LNCaP clone FGC (cell line): ENCODE measurements around the gene RPRD1A.

Experiments
- DNase-seq: peaks from one replicate; pipeline ENCODE4 v3.0.0-alpha.2; 2011; ENCODE audit warnings: low read depth
- H3K4me3 ChIP-seq: 2 replicates; pipeline ENCODE4 v1.5.1; 2011; ENCODE audit warnings: mild to moderate bottlenecking, low read depth, low read length, control low read depth
- CTCF ChIP-seq: IDR thresholded peaks from 2 replicates; pipeline ENCODE4 v1.5.1; 2012; ENCODE audit warnings: mild to moderate bottlenecking; ENCODE audit not compliant: control insufficient read depth, insufficient read depth; ENCODE audit errors: extremely low read depth

RPRD1A gene

GRCh38 chr18:35993013-35993412, 74.3 kb downstream of the RPRD1A start:
- no peak for DNase-seq
- H3K4me3 ChIP-seq: no peak overlapping the region
- TF ChIP-seq CTCF: no peak

- no peak for DNase-seq
- TF ChIP-seq CTCF: no peak
Observed at GRCh38 chr18:35991696-35992095, 75.7 kb downstream of the RPRD1A start.

GRCh38 chr18:35983818-35984217, 83.5 kb downstream of the RPRD1A start:
- no peak overlapping the region for H3K4me3 ChIP-seq
- DNase-seq: no peak
- no peak for TF ChIP-seq CTCF

More at GRCh38 chr18:35991696-35992095, 75.7 kb downstream of the RPRD1A start:
- no peak overlapping the region for H3K4me3 ChIP-seq

- DNase-seq: no peak
- TF ChIP-seq CTCF: no peak
- no peak overlapping the region for H3K4me3 ChIP-seq
Observed at GRCh38 chr18:35983147-35983546, 84.2 kb downstream of the RPRD1A start.

- H3K4me3 ChIP-seq: no peak overlapping the region
- TF ChIP-seq CTCF: no peak
- DNase-seq: no peak
Observed at GRCh38 chr18:35982409-35983114, 84.8 kb downstream of the RPRD1A start.

- H3K4me3 ChIP-seq: no peak overlapping the region
- no peak for TF ChIP-seq CTCF
- no peak for DNase-seq
Observed at GRCh38 chr18:35979112-35979511, 88.2 kb downstream of the RPRD1A start.

- no peak overlapping the region for H3K4me3 ChIP-seq
- no peak for DNase-seq
- no peak for TF ChIP-seq CTCF
Observed at GRCh38 chr18:35974181-35974580, 93.2 kb downstream of the RPRD1A start.
